Sigmoid colon (tissue), 7 donors: Measurements from ENCODE around the gene LDLRAD3. TPM values are rescaled to one million over a fixed set of nuclear protein-coding genes. Genes with fewer than 3 reads are reported as not detected.
A peak's percentile ranks its signal among the peaks of the same experiment; 100 is the strongest.

Experiments
- DNase-seq: peaks from one replicate; pipeline ENCODE4 v3.0.0-alpha.2; 2019
- H3K27ac ChIP-seq, 4 donors: fragments of 200-600 bp; sonication (generic); one replicate each; pipeline ENCODE4 v1.5.1; 2016 to 2019; ENCODE audit warnings: mild to moderate bottlenecking in 1 of 4
- H3K27me3 ChIP-seq, 3 donors: fragments of 200-600 bp; sonication (generic); one replicate each; pipeline ENCODE4 v1.5.1; 2019; ENCODE audit warnings: mild to moderate bottlenecking in 1 of 3
- H3K36me3 ChIP-seq, 4 donors: fragments of 200-600 bp; sonication (generic); one replicate each; pipeline ENCODE4 v1.5.1; 2016 to 2019
- H3K4me1 ChIP-seq, 4 donors: fragments of 200-600 bp; sonication (generic); one replicate each; pipeline ENCODE4 v1.5.1; 2017 to 2019
- H3K4me3 ChIP-seq, 4 donors: fragments of 200-600 bp; sonication (generic); one replicate each; pipeline ENCODE4 v1.5.1; 2017 to 2019; ENCODE audit warnings: mild to moderate bottlenecking in 2 of 4, moderate library complexity in 1 of 4
- H3K9me3 ChIP-seq, 4 donors: fragments of 200-600 bp in 3 of 4; sonication (generic) in 3 of 4; one replicate each; pipeline versions ENCODE4 v1.5.1 to v1.6.1; 2013 to 2019
- CTCF ChIP-seq, 4 experiments: fragments of 450-650 bp in 3 of 4; fragments of 200-600 bp in 1 of 4; IDR thresholded peaks; one replicate each; pipeline ENCODE4 v1.5.1; 2016 to 2019; ENCODE audit warnings: antibody characterized with exemption in 4 of 4, mild to moderate bottlenecking in 3 of 4, moderate library complexity in 2 of 4
- EP300 ChIP-seq, 4 donors: sonication (generic); formaldehyde crosslinking; IDR thresholded peaks; one replicate each; pipeline ENCODE4 v1.6.1; 2017; ENCODE audit warnings: antibody characterized with exemption in 4 of 4
- POLR2A ChIP-seq, 2 donors: fragments of 450-650 bp; IDR thresholded peaks; one replicate each; pipeline ENCODE4 v1.6.1; 2016; ENCODE audit warnings: antibody characterized with exemption in 2 of 2, mild to moderate bottlenecking in 2 of 2, moderate library complexity in 2 of 2
- POLR2AphosphoS5 ChIP-seq, 4 donors: sonication (generic); formaldehyde crosslinking; IDR thresholded peaks; one replicate each; pipeline ENCODE4 v1.6.1; 2017; ENCODE audit warnings: antibody characterized with exemption in 4 of 4
- WGBS, 2 donors: extraction: QIAGEN DNeasy Blood & Tissue Kit; methylation state at CpG; one replicate each; pipeline ENCODE4 v1.1.7; 2013; 5-methylcytosine and 5-hydroxymethylcytosine counted together
- intact Hi-C: fragments of 100-400 bp; cut with DNase I; formaldehyde crosslinking; loops from one replicate; pipeline ENCODE4 v1.15.1; 2023
- polyA plus RNA-seq, 3 donors: library from polyadenylated mRNA; stranded (reverse); fragments of 200-250 nt; gene quantifications; one replicate each; pipeline ENCODE4 v1.2.3, GENCODE V29; 2013
- total RNA-seq, 4 donors: library from RNA; depleted of rRNA; stranded (reverse); fragments of >200 nt; gene quantifications; one replicate each; pipeline ENCODE4 v1.1.0, GENCODE V29; 2016
- donor health status: healthy with polysubstance abuse.
- donor health status: Bipolar disorder and iron deficiency.
- donor health status: healthy.

LDLRAD3 gene
- total and polyA plus RNA-seq, 7 donors, result 0.23 to 23.4 (median 10.2) TPM

- intact Hi-C loops, result no loop called here
- no peak overlapping the region for H3K4me3 ChIP-seq
- H3K4me1 ChIP-seq, result no peaks in the 10 kb centered on the region
- H3K9me3 ChIP-seq, result peaks cover 0 to 9% (median 2%) of the 10 kb centered on the region in 4 donors
- DNase-seq, result no peak
- no peak overlapping the region for H3K27ac ChIP-seq
- no peaks in the 10 kb centered on the region for H3K27me3 ChIP-seq
- H3K36me3 ChIP-seq, result no peaks in the 10 kb centered on the region
- WGBS, 2 donors, result 91% methylated on average over 3 of the region's 3 CpGs
- TF ChIP-seq CTCF (IDR thresholded peaks at IDR 0.05) (no peak), POLR2A (IDR thresholded peaks at IDR 0.05) (no peak), EP300 (IDR thresholded peaks at IDR 0.05) (no peak), POLR2AphosphoS5 (IDR thresholded peaks at IDR 0.05) (no peak)
Observed at GRCh38 chr11:36216061-36216615, 272.3 kb downstream of the LDLRAD3 start.

GRCh38 chr11:36218283-36218921 lies 274.5 kb downstream of the LDLRAD3 start:
- H3K4me3 ChIP-seq, result no peak overlapping the region
- H3K36me3 ChIP-seq, result no peaks in the 10 kb centered on the region
- H3K27ac ChIP-seq, result no peak overlapping the region
- H3K9me3 ChIP-seq, result peaks cover 0 to 9% (median 2%) of the 10 kb centered on the region in 4 donors
- TF ChIP-seq CTCF (IDR thresholded peaks at IDR 0.05) (no peak), POLR2AphosphoS5 (IDR thresholded peaks at IDR 0.05) (no peak), EP300 (IDR thresholded peaks at IDR 0.05) (no peak), POLR2A (IDR thresholded peaks at IDR 0.05) (no peak)
- intact Hi-C loops, result no loop called here
- peaks cover 0 to 11% (median 11%) of the 10 kb centered on the region in 4 donors for H3K4me1 ChIP-seq
- 91% methylated on average over 4 of the region's 4 CpGs for WGBS, 2 donors
- H3K27me3 ChIP-seq, result no peaks in the 10 kb centered on the region
- no peak for DNase-seq

GRCh38 chr11:36219996-36220395 lies 276.1 kb downstream of the LDLRAD3 start:
- intact Hi-C loops, result no loop called here
- Histone ChIP-seq H3K4me3 (no peak overlapping the region), H3K36me3 (no peaks in the 10 kb centered on the region), H3K9me3 (peaks cover 0 to 9% (median 2%) of the 10 kb centered on the region in 4 donors), H3K4me1 (peaks cover 0 to 13% (median 12%) of the 10 kb centered on the region in 4 donors), H3K27me3 (no peaks in the 10 kb centered on the region), H3K27ac (no peak overlapping the region)
- DNase-seq, result no peak
- TF ChIP-seq CTCF (IDR thresholded peaks at IDR 0.05) (no peak), POLR2A (IDR thresholded peaks at IDR 0.05) (no peak), POLR2AphosphoS5 (IDR thresholded peaks at IDR 0.05) (no peak), EP300 (IDR thresholded peaks at IDR 0.05) (no peak)

- WGBS, 2 donors, result 71 to 80% methylated on average over 14 of the region's 14 CpGs
- H3K4me3 ChIP-seq, result no peak overlapping the region
- no peak for DNase-seq
- TF ChIP-seq CTCF (IDR thresholded peaks at IDR 0.05) (no peak), POLR2AphosphoS5 (IDR thresholded peaks at IDR 0.05) (no peak), EP300 (IDR thresholded peaks at IDR 0.05) (no peak), POLR2A (IDR thresholded peaks at IDR 0.05) (no peak)
- no peaks in the 10 kb centered on the region for H3K27me3 ChIP-seq
- H3K36me3 ChIP-seq, result no peaks in the 10 kb centered on the region
- peaks cover 0 to 9% (median 2%) of the 10 kb centered on the region in 4 donors for H3K9me3 ChIP-seq
- H3K4me1 ChIP-seq, result peaks cover 0 to 13% (median 12%) of the 10 kb centered on the region in 4 donors
- H3K27ac ChIP-seq, result peak overlapping the region in 1 of 4 donors; percentile 41
- intact Hi-C loops, result no loop called here
Observed at GRCh38 chr11:36222831-36223635, 279.2 kb downstream of the LDLRAD3 start.
